HCT116 (cell line): ENCODE results near the gene PAFAH1B1.

Experiments
- CTCF ChIP-seq, 3 experiments: fragments of 200-600 bp in 1 of 3; sonication (generic) in 1 of 3; IDR thresholded peaks in 2 of 3; conservative IDR thresholded peaks in 1 of 3; 2 replicates each; pipeline ENCODE4 v1.5.1; 2012 to 2017; ENCODE audit warnings: low read depth in 2 of 3, low read length in 2 of 3, antibody characterized with exemption in 1 of 3, borderline replicate concordance in 1 of 3, control low read depth in 1 of 3, mild to moderate bottlenecking in 1 of 3, mixed read lengths in 1 of 3, mixed run types in 1 of 3, moderate library complexity in 1 of 3; ENCODE audit not compliant: insufficient read depth in 1 of 3
- EZH2 ChIP-seq: fragments of 200-600 bp; sonication (generic); IDR thresholded peaks from 2 replicates; pipeline ENCODE4 v1.6.1; 2017; ENCODE audit warnings: antibody characterized with exemption, mixed run types
- POLR2A ChIP-seq: IDR thresholded peaks from 2 replicates; pipeline ENCODE4 v1.7.0; 2011; ENCODE audit warnings: borderline replicate concordance; ENCODE audit not compliant: insufficient read depth, insufficient read length; ENCODE audit errors: extremely low read depth
- POLR2AphosphoS5 ChIP-seq: IDR thresholded peaks from 2 replicates; pipeline ENCODE4 v1.6.1; 2011; ENCODE audit warnings: mild to moderate bottlenecking, low read depth, low read length, moderate library complexity
- SIN3A ChIP-seq: IDR thresholded peaks from 2 replicates; pipeline ENCODE4 v1.6.1; 2012; ENCODE audit warnings: low read depth
- ZFX ChIP-seq: fragments of 450-650 bp; IDR thresholded peaks from 2 replicates; pipeline ENCODE4 v1.6.1; 2017
- TF ChIP-seq, protein P1 (sequence below): IDR thresholded peaks from 2 replicates; pipeline ENCODE4 v1.6.1; 2012

GRCh38 chr17:2647957-2648356, 54.5 kb downstream of the PAFAH1B1 start:
- TF ChIP-seq CTCF (IDR thresholded peaks at IDR 0.05 in 2 of 3, conservative IDR thresholded peaks at IDR 0.05 in 1 of 3; ENCODE audit: borderline replicate concordance in 1 of 3, insufficient read depth in 1 of 3, low read depth in 2 of 3, low read length in 2 of 3), result no peak
- no peak for TF ChIP-seq EZH2
- TF ChIP-seq, protein P1, sequence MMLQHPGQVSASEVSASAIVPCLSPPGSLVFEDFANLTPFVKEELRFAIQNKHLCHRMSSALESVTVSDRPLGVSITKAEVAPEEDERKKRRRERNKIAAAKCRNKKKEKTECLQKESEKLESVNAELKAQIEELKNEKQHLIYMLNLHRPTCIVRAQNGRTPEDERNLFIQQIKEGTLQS, result no peak
- no peak for TF ChIP-seq SIN3A
- TF ChIP-seq POLR2A, result no peak
- no peak for TF ChIP-seq ZFX
- no peak for TF ChIP-seq POLR2AphosphoS5
